ENCODE results near the gene AFF3. TPM values are rescaled to one million over a fixed set of nuclear protein-coding genes. Genes with fewer than 3 reads are reported as not detected.

AFF3 gene
- total and polyA plus RNA-seq, 2 donors (not counting 3 experiments of a cell fraction or from before 2014, with no cell fraction given): 0.06 to 0.07 TPM

DNA sequence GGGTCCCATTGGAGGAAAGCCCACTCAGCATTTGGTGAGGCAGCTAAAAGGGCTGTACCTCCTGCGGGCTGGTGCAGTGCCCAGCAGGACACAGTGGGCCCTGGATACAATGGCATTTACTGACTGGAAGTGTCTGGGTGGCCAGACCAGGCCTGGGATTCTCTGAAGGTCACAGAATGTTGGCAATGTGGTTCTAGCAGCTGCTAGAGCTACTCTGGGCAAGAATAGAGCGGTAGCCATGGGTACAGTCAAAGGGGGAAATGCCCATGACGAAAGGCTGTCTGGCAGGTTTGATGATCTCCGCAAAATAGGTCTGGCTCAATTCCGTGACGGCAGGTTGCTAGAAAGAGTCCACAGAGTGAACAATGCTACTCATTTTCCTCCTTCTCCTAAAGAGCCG lies 241.8 kb downstream of the AFF3 start:
- POLR2A ChIA-PET: no interaction called here
- Histone ChIP-seq H3K9me1 (replicated peaks; ENCODE audit: control insufficient read depth, extremely low read depth, insufficient read depth, low read length) (no peaks in the 10 kb centered on the region), H3K4me3 (replicated peaks in 1 of 3; ENCODE audit: insufficient read depth in 1 of 3, low read depth in 1 of 3, low read length in 3 of 3) (no peak overlapping the region), H2AFZ (ENCODE audit: low read depth, low read length) (no peak overlapping the region), H3K27me3 (ENCODE audit: control insufficient read depth in 2 of 2, insufficient read depth in 2 of 2, low read length in 2 of 2) (peaks cover 2 to 10% of the 10 kb centered on the region in 2 experiments), H3K4me2 (ENCODE audit: insufficient read depth, low read length) (no peak overlapping the region), H3K79me2 (ENCODE audit: control insufficient read depth, insufficient read depth, low read length) (no peaks in the 10 kb centered on the region), H3K36me3 (ENCODE audit: control insufficient read depth in 2 of 2, extremely low read depth in 1 of 2, insufficient read depth in 2 of 2, low read length in 2 of 2) (no peaks in the 10 kb centered on the region), H3K9me3 (replicated peaks; ENCODE audit: control insufficient read depth, insufficient read depth, low read length) (no peaks in the 10 kb centered on the region), H3K9ac (replicated peaks; ENCODE audit: extremely low read depth, insufficient read depth, low read length) (no peak overlapping the region), H4K20me1 (replicated peaks; ENCODE audit: control insufficient read depth, extremely low read depth, insufficient read depth, low read length) (no peaks in the 10 kb centered on the region), H3K4me1 (ENCODE audit: control insufficient read depth, extremely low read depth, insufficient read depth, low read length) (no peaks in the 10 kb centered on the region), H3K27ac (ENCODE audit: insufficient read depth, low read depth, low read length) (no peak overlapping the region)
- DNase-seq (ENCODE audit: low read depth, low spot score) (no peak), FAIRE-seq (no peak)
- intact Hi-C loops (cut with micrococcal nuclease) (no loop called here), dilution Hi-C loops (cut with MboI; ENCODE audit: extremely low pct_ligation_motif_present, low sequenced_read_pairs) (no loop called here)
- TF ChIP-seq, protein P1, sequence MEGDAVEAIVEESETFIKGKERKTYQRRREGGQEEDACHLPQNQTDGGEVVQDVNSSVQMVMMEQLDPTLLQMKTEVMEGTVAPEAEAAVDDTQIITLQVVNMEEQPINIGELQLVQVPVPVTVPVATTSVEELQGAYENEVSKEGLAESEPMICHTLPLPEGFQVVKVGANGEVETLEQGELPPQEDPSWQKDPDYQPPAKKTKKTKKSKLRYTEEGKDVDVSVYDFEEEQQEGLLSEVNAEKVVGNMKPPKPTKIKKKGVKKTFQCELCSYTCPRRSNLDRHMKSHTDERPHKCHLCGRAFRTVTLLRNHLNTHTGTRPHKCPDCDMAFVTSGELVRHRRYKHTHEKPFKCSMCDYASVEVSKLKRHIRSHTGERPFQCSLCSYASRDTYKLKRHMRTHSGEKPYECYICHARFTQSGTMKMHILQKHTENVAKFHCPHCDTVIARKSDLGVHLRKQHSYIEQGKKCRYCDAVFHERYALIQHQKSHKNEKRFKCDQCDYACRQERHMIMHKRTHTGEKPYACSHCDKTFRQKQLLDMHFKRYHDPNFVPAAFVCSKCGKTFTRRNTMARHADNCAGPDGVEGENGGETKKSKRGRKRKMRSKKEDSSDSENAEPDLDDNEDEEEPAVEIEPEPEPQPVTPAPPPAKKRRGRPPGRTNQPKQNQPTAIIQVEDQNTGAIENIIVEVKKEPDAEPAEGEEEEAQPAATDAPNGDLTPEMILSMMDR (IDR thresholded peaks at IDR 0.05; ENCODE audit: extremely low read depth in 1 of 2, insufficient read depth in 1 of 2, low read depth in 1 of 2, low read length in 2 of 2): no peak
- TF ChIP-seq POLR2AphosphoS5 (IDR thresholded peaks at IDR 0.05; ENCODE audit: insufficient read depth, low read depth, low read length) (no peak), GATA2 (IDR thresholded peaks at IDR 0.05; ENCODE audit: insufficient read depth, insufficient read length, low read depth, low read length) (no peak), POLR2A (IDR thresholded peaks at IDR 0.05; ENCODE audit: low read depth, low read length) (no peak), JUN (IDR thresholded peaks at IDR 0.05; ENCODE audit: borderline replicate concordance, insufficient read depth, insufficient read length, low read depth) (no peak), FOS (IDR thresholded peaks at IDR 0.05; ENCODE audit: borderline replicate concordance, insufficient read depth, low read length) (no peak)
- TF ChIP-seq, protein P2, sequence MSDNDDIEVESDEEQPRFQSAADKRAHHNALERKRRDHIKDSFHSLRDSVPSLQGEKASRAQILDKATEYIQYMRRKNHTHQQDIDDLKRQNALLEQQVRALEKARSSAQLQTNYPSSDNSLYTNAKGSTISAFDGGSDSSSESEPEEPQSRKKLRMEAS (IDR thresholded peaks at IDR 0.05; ENCODE audit: insufficient read depth, insufficient read length): no peak
- CTCF ChIA-PET: no interaction called here
- no TSS peak for BruUV-seq (replicated peaks)
